Effector memory CD4-positive, alpha-beta T cell (primary cell): ENCODE results near the gene MYL12B.

Experiments
- DNase-seq, 3 donors: peaks; one replicate each; pipeline ENCODE4 v3.0.0-alpha.2; 2020
- H3K27ac ChIP-seq: 2 replicates; pipeline ENCODE4 v1.7.0; 2013; ENCODE audit warnings: mild to moderate bottlenecking, low read length, moderate library complexity; ENCODE audit not compliant: insufficient read depth, poor library complexity, severe bottlenecking
- H3K27me3 ChIP-seq: replicated peaks from 2 replicates; pipeline ENCODE4 v1.7.0; 2013; ENCODE audit warnings: mild to moderate bottlenecking, low read length; ENCODE audit not compliant: insufficient read depth, control insufficient read depth, poor library complexity, severe bottlenecking
- H3K36me3 ChIP-seq: 2 replicates; pipeline ENCODE4 v1.7.0; 2013; ENCODE audit warnings: mild to moderate bottlenecking, low read length, moderate library complexity; ENCODE audit not compliant: control insufficient read depth, insufficient read depth
- H3K4me1 ChIP-seq: 2 replicates; pipeline ENCODE4 v1.7.0; 2013; ENCODE audit warnings: low read length, mild to moderate bottlenecking; ENCODE audit not compliant: control insufficient read depth, insufficient read depth, poor library complexity, severe bottlenecking
- H3K4me3 ChIP-seq: 2 replicates; pipeline ENCODE4 v1.7.0; 2013; ENCODE audit warnings: low read length, low read depth, mild to moderate bottlenecking; ENCODE audit not compliant: insufficient read depth, poor library complexity, severe bottlenecking
- H3K9me3 ChIP-seq: 2 replicates; pipeline ENCODE4 v1.7.0; 2013; ENCODE audit warnings: mild to moderate bottlenecking, low read length, moderate library complexity; ENCODE audit not compliant: control insufficient read depth
- total RNA-seq, 3 donors: gene quantifications; one replicate each; lab custom pipeline; 2026; lab: John Stamatoyannopoulos, UW

MYL12B gene
- total RNA-seq: 167 to 221 (median 190) reads per million in 3 donors

DNA sequence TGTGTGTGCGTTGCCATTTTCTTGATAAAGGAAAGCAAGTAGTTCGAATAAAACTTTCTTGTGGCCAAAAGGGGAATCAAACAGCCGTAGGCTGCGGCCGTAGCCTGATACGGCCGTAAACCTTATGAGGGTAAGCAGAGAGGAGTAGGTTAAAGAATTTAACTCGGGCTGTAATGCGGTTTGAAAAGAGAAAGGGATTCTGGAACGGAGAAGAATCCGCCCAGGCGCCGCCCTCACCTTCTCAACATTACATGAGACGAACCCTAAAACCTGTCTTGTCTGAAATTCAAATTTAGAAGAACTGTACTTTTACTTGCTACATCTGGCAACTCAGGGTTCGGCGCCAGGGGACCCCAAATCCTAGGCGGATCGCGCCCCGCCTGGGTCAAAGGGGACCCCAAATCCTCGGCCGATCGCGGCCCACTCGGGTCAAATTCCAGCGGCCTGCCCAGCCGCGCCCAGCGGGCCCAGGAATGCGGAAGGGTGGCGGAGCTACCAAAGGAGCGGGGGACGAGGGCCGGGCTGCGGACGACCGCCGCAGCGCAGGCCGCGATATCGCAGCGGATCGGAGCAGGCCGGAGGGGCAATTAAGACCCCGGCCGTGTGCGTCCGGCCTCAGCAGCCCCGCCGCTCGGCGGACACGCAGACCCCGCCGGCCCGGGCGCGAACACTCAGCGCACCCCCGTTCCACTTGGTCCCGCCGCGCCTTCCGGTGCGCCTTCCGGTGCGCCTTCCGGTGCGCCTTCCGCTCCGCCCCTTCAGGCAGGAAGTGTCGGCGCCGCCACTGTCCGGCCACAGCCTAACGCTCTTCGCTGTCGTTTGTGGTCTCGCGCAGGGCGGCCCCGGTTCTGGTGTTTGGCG is at the start of gene MYL12B:
TSS of gene MYL12B (plus strand) at position 761 of the 861 bp plus-strand sequence. CDS start 10,766 bp downstream, outside the sequence.
- DNase-seq: peak; percentile 71 to 80 (median 79)
- no peaks in the 10 kb centered on the region for H3K27me3 ChIP-seq
- peak within 1 kb of the TSS; percentile 84 for H3K4me3 ChIP-seq
- peaks cover 28% of the 10 kb centered on the region for H3K4me1 ChIP-seq
- H3K36me3 ChIP-seq: peaks cover 17% of the 10 kb centered on the region
- H3K27ac ChIP-seq: peak within 1 kb of the TSS; percentile 98
- no peaks in the 10 kb centered on the region for H3K9me3 ChIP-seq

- H3K4me1 ChIP-seq: peaks cover 5% of the 10 kb centered on the region
- H3K27me3 ChIP-seq: no peaks in the 10 kb centered on the region
- no peak for DNase-seq
- no peak overlapping the region for H3K27ac ChIP-seq
- H3K4me3 ChIP-seq: no peak overlapping the region
- no peaks in the 10 kb centered on the region for H3K9me3 ChIP-seq
- no peaks in the 10 kb centered on the region for H3K36me3 ChIP-seq
Observed at GRCh38 chr18:3212657-3213056, 49.3 kb upstream of the MYL12B start.

- Histone ChIP-seq H3K27ac (no peak overlapping the region), H3K27me3 (no peaks in the 10 kb centered on the region), H3K9me3 (no peaks in the 10 kb centered on the region), H3K4me1 (peaks cover 5% of the 10 kb centered on the region), H3K4me3 (no peak overlapping the region), H3K36me3 (no peaks in the 10 kb centered on the region)
- DNase-seq: no peak
Observed at GRCh38 chr18:3213300-3214059, 48.5 kb upstream of the MYL12B start.

DNA sequence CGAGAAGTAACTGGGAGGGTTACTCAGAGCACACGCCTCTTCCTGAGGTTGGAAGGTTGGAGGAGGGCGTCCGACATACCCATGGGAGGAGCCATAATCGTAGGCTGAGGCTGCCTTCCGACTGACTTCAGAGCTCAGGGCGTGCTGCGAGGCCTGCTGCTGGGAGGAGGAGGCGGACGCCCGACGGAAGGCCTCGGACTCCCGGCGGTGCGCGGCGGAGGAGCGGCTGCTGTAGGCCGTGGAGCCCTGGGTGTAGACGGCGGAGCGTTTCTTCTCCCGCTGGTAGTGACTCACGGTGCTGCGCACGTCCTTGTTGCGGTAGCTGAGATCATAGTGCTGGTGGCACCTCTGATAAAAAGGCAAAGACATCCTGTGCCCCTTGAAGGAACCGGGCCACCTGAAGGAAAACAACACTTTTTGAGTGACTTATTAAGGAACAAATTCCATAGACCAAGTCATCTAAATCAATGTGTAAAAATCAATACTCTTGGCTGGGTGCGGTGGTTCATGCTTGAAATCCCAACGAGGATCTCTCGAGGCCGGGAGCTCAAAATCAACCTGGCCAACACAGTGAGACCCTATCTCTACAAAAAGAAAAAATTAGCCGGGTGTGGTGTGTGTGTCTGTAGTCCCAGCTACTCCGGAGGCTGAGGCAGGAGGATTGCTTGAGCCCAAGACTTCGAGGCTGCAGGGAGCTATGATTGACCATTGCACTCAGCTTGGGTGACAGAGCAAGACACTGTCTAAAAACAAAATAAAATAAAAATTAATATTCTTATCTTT is 46.9 kb upstream of the MYL12B start:
- no peak overlapping the region for H3K27ac ChIP-seq
- no peak for DNase-seq
- peaks cover 5% of the 10 kb centered on the region for H3K4me1 ChIP-seq
- H3K27me3 ChIP-seq: no peaks in the 10 kb centered on the region
- no peaks in the 10 kb centered on the region for H3K9me3 ChIP-seq
- no peaks in the 10 kb centered on the region for H3K36me3 ChIP-seq
- no peak overlapping the region for H3K4me3 ChIP-seq

DNA sequence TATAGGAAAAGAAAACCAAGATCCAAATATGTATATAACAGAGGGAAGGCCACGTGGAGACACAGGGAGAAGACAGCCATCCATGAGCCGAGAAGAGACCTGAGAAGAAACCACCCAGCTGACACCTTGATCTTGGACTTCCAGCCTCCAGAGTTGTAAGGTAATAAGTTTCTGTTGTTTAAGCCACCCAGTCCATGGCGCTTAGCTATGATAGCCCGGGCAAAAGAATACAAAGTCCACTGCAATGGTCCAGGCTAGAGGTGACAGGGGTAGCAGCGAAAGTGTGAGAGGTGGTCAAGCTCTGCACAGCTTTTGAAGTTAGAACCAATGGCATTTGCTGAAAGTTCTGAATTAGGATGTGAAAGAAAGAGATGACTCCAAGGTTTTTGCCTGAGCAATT is 44.9 kb upstream of the MYL12B start:
- Histone ChIP-seq H3K4me1 (peaks cover 5% of the 10 kb centered on the region), H3K9me3 (no peaks in the 10 kb centered on the region), H3K4me3 (no peak overlapping the region), H3K27me3 (no peaks in the 10 kb centered on the region), H3K36me3 (no peaks in the 10 kb centered on the region), H3K27ac (no peak overlapping the region)
- no peak for DNase-seq

GRCh38 chr18:3217948-3218647 is 43.8 kb upstream of the MYL12B start:
- Histone ChIP-seq H3K27me3 (no peaks in the 10 kb centered on the region), H3K9me3 (no peaks in the 10 kb centered on the region), H3K4me3 (no peak overlapping the region), H3K4me1 (peaks cover 5% of the 10 kb centered on the region), H3K36me3 (no peaks in the 10 kb centered on the region), H3K27ac (no peak overlapping the region)
- no peak for DNase-seq

GRCh38 chr18:3218819-3219218 is 43.1 kb upstream of the MYL12B start:
- Histone ChIP-seq H3K4me3 (no peak overlapping the region), H3K4me1 (no peaks in the 10 kb centered on the region), H3K27ac (no peak overlapping the region), H3K9me3 (no peaks in the 10 kb centered on the region), H3K36me3 (no peaks in the 10 kb centered on the region), H3K27me3 (no peaks in the 10 kb centered on the region)
- no peak for DNase-seq

GRCh38 chr18:3219241-3219630 is 42.7 kb upstream of the MYL12B start:
- no peaks in the 10 kb centered on the region for H3K36me3 ChIP-seq
- no peak overlapping the region for H3K4me3 ChIP-seq
- no peaks in the 10 kb centered on the region for H3K9me3 ChIP-seq
- H3K27me3 ChIP-seq: no peaks in the 10 kb centered on the region
- H3K27ac ChIP-seq: no peak overlapping the region
- H3K4me1 ChIP-seq: no peaks in the 10 kb centered on the region
- no peak for DNase-seq

DNA sequence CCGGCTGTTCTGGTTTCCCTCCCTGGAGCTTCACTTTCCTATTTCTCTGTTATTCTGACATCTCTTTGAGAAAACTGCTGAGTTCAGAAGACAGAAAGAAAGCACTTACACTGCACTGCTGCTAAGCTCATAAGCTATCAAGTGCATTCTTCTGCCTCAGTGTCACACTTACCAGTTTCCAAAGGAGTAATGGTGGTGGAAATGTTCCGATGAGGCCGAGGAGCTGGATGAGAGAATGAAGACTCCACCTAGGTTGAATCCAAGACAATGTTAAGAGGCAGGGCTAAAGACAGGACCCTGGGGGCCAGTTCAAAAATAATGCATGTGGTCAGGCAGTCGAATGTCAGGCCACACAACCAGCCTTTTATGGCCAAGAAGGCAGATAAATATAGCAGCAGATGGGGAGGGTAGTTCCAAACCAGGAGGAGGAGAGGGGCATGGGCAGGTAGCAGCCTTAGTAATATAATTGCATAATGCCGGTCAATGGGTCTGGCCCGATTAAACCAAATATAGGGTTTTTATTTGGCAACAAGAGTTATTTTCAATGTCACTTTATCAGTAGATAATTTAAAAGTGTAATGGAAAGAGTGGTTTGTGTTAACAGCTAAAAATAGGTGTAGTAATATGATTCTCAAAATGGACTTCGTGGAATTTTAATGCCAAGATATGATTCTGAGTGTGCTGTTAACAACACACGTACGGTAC is 42.1 kb upstream of the MYL12B start, which contains the start of gene MYOM1:
TSS of gene MYOM1 (minus strand) at position 338 of the 705 bp plus-strand sequence. CDS start 4,745 bp downstream, outside the sequence.
- no peak within 1 kb of the TSS for H3K27ac ChIP-seq
- no peaks in the 10 kb centered on the region for H3K4me1 ChIP-seq
- no peak for DNase-seq
- no peaks in the 10 kb centered on the region for H3K27me3 ChIP-seq
- no peaks in the 10 kb centered on the region for H3K9me3 ChIP-seq
- no peak within 1 kb of the TSS for H3K4me3 ChIP-seq
- no peaks in the 10 kb centered on the region for H3K36me3 ChIP-seq
